BJ (cell line): ENCODE results near the gene MATN1. TPM values are rescaled to one million over a fixed set of nuclear protein-coding genes. Genes with fewer than 3 reads are reported as not detected.

Source experiments
- CTCF ChIA-PET: fragments of 350-600 bp; formaldehyde crosslinking; extraction: SDS; loops from one replicate; lab custom pipeline; 2021; ENCODE audit warnings: antibody characterized with exemption, inconsistent platforms; lab: Yijun Ruan, JAX
- POLR2A ChIA-PET: fragments of 300-600 bp; sonication (Branson Sonifier 250); formaldehyde crosslinking; extraction: SDS; loops from one replicate; lab custom pipeline; 2021; ENCODE audit warnings: antibody characterized with exemption; lab: Charles Lee
- DNase-seq: peaks from one replicate; pipeline ENCODE4 v3.0.0-alpha.2; 2011; ENCODE audit warnings: low read depth
- H3K27me3 ChIP-seq: 2 replicates; pipeline ENCODE4 v1.6.0; 2011; ENCODE audit warnings: low read length; ENCODE audit not compliant: control insufficient read depth, insufficient read depth
- H3K36me3 ChIP-seq: 2 replicates; pipeline ENCODE4 v1.5.1; 2011; ENCODE audit warnings: low read length; ENCODE audit not compliant: control insufficient read depth, insufficient read depth
- H3K4me3 ChIP-seq: 2 replicates; pipeline ENCODE4 v1.5.1; 2011; ENCODE audit warnings: low read depth, mild to moderate bottlenecking, control low read depth, low read length
- polyA plus RNA-seq: library from polyadenylated mRNA; depleted of rRNA; stranded (reverse); fragments of >200 nt; gene quantifications from 2 replicates; pipeline ENCODE4 v1.2.3, GENCODE V29; 2011
- TF ChIP-seq, protein P1 (sequence below): IDR thresholded peaks from 2 replicates; pipeline ENCODE4 v1.5.1; 2011; ENCODE audit warnings: low read depth, mild to moderate bottlenecking, control low read depth, inconsistent platforms, low read length, moderate library complexity; ENCODE audit not compliant: insufficient read depth

MATN1 gene
- polyA plus RNA-seq, 1 experiment: 0.13 TPM

DNA sequence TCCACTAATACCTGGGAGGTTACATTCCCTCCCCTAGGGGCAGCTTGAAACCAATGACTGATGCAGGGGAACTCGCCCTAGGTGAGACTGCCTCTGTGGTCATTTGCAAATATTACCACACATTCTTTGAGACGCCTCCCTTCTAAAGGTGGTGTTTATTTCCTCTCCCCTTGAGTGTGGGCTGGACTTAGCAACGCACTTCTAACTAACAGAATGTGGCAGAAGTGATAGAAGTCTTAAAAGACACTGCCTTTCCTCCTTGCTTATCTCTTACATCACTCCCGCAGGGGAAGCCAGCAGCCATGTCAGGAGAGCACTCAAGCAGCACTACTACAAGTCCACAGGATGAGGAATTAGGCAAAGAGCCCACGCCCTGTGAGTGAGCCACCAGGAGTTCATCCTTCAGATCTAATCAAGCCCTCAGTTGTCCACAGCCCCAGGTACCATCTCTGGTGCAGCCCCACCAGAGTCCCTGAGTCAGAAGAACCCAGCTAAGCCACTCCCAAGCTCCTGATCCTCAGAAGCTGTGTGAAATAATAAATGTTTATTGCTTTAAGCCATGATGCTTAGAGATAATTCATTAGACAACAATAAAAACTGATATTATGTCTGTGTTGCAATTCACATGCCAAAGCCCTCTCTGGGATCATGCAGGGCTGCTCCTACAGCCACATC lies 14.8 kb upstream of the MATN1 start:
- Histone ChIP-seq H3K27me3 (peaks cover 6% of the 10 kb centered on the region), H3K36me3 (no peaks in the 10 kb centered on the region), H3K4me3 (no peak overlapping the region)
- DNase-seq: no peak
- TF ChIP-seq, protein P1, sequence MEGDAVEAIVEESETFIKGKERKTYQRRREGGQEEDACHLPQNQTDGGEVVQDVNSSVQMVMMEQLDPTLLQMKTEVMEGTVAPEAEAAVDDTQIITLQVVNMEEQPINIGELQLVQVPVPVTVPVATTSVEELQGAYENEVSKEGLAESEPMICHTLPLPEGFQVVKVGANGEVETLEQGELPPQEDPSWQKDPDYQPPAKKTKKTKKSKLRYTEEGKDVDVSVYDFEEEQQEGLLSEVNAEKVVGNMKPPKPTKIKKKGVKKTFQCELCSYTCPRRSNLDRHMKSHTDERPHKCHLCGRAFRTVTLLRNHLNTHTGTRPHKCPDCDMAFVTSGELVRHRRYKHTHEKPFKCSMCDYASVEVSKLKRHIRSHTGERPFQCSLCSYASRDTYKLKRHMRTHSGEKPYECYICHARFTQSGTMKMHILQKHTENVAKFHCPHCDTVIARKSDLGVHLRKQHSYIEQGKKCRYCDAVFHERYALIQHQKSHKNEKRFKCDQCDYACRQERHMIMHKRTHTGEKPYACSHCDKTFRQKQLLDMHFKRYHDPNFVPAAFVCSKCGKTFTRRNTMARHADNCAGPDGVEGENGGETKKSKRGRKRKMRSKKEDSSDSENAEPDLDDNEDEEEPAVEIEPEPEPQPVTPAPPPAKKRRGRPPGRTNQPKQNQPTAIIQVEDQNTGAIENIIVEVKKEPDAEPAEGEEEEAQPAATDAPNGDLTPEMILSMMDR: no peak
- ChIA-PET POLR2A (no interaction called here), CTCF (interaction anchor here (1.4 to 1.6 kb wide), 2 partner anchors 23 to 42 kb away, joined by 3 to 5 read pairs; no protein-coding TSS in a partner anchor)

- peaks cover 6% of the 10 kb centered on the region for H3K27me3 ChIP-seq
- POLR2A ChIA-PET: no interaction called here
- H3K4me3 ChIP-seq: no peak overlapping the region
- no peak for DNase-seq
- no peaks in the 10 kb centered on the region for H3K36me3 ChIP-seq
- TF ChIP-seq, protein P1: no peak
- CTCF ChIA-PET: interaction anchor here (0.5 to 1.6 kb wide), 4 partner anchors 9 to 42 kb away, joined by 3 to 5 read pairs (median 4); no protein-coding TSS in a partner anchor
Measured at GRCh38 chr1:30737357-30738039, 14.1 kb upstream of the MATN1 start.

GRCh38 chr1:30735668-30736498 lies 12.5 kb upstream of the MATN1 start:
- CTCF ChIA-PET: interaction anchor here (1.0 to 1.3 kb wide), 3 partner anchors 14 to 44 kb away, joined by 4 read pairs; no protein-coding TSS in a partner anchor
- TF ChIP-seq, protein P1: no peak
- no peak overlapping the region for H3K4me3 ChIP-seq
- DNase-seq: no peak
- POLR2A ChIA-PET: no interaction called here
- H3K36me3 ChIP-seq: no peaks in the 10 kb centered on the region
- H3K27me3 ChIP-seq: peaks cover 6% of the 10 kb centered on the region

GRCh38 chr1:30735124-30735523 lies 11.7 kb upstream of the MATN1 start:
- no peak for DNase-seq
- CTCF ChIA-PET: interaction anchor here (1.0 to 1.3 kb wide), 2 partner anchors 13 to 16 kb away, joined by 4 read pairs; no protein-coding TSS in a partner anchor
- peaks cover 7% of the 10 kb centered on the region for H3K27me3 ChIP-seq
- H3K4me3 ChIP-seq: no peak overlapping the region
- POLR2A ChIA-PET: interaction anchor here (0.6 kb wide), 1 partner anchor 128 kb away, joined by 4 read pairs; no protein-coding TSS in a partner anchor
- TF ChIP-seq, protein P1: no peak
- no peaks in the 10 kb centered on the region for H3K36me3 ChIP-seq
